Measurements from ENCODE around the gene CCSER1.
"Not testable (repeated sequence)": the region's sequence is repeated elsewhere in the genome, so short reads cannot be mapped to it uniquely, and the experiment has no call there.

Gene CCSER1

GRCh38 chr4:90705501-90705900 lies 578.3 kb downstream of the CCSER1 start:
- DNase-seq (ENCODE audit: low spot score), result not testable (repeated sequence)

GRCh38 chr4:90715242-90715641 lies 588.0 kb downstream of the CCSER1 start:
- no peak for DNase-seq (ENCODE audit: low spot score)

DNA sequence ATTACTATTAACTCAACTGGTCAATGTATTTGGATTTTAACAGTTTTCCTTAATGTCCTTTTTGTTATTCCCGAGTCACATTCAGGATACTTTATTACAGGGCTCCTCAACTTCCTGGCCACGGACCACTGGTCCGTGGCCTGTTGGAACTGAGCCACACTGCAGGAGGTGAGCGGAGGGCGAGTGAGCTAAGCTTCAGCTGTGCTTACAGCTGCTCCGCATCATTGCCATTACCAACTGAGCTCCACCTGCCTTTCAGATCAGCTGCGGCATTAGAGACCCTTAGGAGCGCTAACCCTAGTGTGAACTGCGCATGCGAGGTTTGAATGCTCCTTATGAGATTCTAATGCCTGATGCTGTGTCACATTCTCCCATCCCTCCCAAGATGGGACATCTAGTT lies 591.7 kb downstream of the CCSER1 start:
- no peak for DNase-seq (ENCODE audit: low spot score)

DNA sequence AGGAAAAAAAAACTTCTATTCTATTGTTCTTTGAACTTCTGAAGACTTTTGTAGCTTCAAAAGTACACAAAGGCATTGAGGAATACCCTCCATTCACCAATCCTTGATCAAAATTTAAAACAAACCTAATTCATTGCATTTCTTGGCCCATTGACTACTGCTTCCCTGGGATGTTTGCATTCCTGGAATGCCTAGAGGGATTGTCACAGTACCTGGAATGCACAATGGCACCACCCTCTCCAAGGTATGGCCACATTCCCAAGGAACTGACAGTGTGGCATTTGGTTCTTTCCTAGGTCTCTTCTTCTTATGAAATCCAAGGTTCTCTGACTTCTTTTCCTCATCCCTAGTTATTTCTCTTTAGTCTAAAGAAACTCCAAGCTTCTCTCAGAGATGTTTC lies 600.7 kb downstream of the CCSER1 start:
- peak; percentile 61 for DNase-seq (ENCODE audit: low spot score)

GRCh38 chr4:90730752-90731151 lies 603.6 kb downstream of the CCSER1 start:
- DNase-seq (ENCODE audit: low spot score), result no peak

GRCh38 chr4:90733211-90733610 lies 606.0 kb downstream of the CCSER1 start:
- no peak for DNase-seq (ENCODE audit: low spot score)

- no peak for DNase-seq (ENCODE audit: low spot score)
Observed at GRCh38 chr4:90745176-90745575, 618.0 kb downstream of the CCSER1 start.

GRCh38 chr4:90753068-90753467 lies 625.9 kb downstream of the CCSER1 start:
- no peak for DNase-seq (ENCODE audit: low spot score)

GRCh38 chr4:90757534-90758060 lies 630.4 kb downstream of the CCSER1 start:
- no peak for DNase-seq (ENCODE audit: low spot score)

DNA sequence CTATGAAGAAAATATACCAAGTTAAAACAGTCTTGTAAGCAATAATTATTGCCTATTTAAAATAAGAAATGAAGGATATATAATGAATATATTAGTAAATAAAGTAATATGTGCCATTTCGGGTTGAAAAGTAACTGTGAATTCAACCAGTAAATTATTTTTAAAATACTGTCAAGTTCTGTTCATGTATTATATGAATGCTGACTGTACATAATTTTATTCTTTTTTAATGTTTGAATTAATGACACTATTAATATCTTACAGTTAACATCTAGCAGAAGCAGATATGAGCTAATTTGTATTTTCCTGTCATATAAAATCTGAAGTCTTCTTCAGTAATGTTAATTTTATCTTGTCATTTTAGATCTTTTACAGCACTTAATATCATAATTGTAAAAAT lies 632.9 kb downstream of the CCSER1 start:
- DNase-seq (ENCODE audit: low spot score), result no peak

- DNase-seq (ENCODE audit: low spot score), result no peak
Observed at GRCh38 chr4:90766837-90767236, 639.6 kb downstream of the CCSER1 start.

- no peak for DNase-seq (ENCODE audit: low spot score)
Observed at GRCh38 chr4:90769251-90769650, 642.1 kb downstream of the CCSER1 start.

- no peak for DNase-seq (ENCODE audit: low spot score)
Observed at GRCh38 chr4:90780193-90780592, 653.0 kb downstream of the CCSER1 start.

DNA sequence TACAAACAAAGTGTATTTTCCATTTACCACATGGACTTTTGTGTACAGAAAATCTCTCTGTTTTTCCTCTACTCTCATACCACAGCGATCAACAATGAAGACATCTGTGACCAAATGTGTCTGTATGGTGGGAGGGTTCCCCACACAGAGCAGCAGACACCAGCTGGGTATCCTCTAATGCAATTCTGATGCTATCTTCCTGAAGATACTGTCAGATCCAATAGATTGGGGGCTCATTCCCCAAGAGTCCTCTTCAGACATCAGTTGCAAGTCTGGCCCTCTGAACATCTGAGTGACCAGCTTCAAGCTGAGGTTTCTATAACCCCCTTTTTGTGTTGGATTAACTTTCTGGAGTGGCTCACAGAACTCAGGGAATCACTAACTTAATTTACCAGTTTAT lies 659.4 kb downstream of the CCSER1 start:
- no peak for DNase-seq (ENCODE audit: low spot score)

DNA sequence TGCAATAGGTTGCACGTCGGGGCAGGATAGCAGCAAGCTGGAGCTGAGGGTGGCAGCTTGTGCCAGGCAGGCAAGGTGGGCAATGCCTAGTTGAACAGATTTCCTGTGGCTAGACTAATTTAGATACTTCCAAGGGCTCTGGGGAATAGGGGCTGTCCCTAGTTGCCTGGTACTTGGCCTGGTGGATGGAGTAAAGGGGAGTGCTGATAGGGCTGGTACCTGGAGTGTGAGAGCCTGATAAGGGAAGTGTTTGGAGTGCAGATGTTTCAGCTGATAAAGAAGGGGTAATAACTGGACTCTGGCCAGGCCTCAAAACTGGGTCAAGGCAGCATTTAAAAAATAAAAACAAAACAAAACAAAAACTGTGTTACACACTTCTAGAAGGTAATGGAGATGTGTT lies 665.5 kb downstream of the CCSER1 start:
- DNase-seq (ENCODE audit: low spot score), result no peak

DNA sequence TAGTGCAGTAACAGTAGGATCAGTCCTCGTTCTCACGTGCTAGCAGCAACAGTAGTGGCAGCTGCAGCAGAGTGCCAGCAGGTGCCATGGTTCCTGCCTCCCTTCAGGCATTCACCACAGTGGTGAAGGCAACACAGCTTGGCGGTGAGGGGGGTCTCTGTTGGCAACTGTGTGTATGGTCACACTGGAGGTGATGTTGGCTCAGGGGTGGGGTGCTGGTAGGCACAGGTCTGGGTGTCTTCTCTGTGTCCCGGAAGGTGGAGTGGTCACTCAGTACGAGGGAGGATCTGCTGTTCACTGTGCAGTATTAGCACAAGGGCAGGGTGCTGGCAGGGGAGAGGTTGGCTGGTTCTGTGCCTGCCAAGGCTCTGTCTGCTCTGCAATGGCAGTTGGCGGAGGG lies 671.8 kb downstream of the CCSER1 start:
- no peak for DNase-seq (ENCODE audit: low spot score)

DNA sequence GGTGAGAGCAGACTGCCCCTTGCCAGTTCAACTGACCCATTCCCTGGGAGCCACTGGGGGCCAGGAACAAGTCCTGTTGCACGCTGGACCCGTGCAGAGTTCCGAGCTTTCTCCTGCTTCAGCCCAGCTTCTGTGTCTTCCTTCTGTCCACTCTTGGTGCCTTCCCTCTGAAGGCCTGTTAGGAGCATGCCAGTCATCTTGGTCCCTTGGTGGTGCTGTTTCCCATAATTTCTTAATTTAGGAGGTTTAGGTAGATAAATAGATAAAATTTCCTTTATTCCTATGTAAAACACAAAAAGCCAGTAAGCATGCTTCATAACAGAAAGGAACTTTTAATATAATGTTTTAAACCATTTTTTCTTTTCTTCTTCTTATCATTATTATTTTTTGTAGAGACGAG lies 672.7 kb downstream of the CCSER1 start:
- DNase-seq (ENCODE audit: low spot score), result no peak

DNA sequence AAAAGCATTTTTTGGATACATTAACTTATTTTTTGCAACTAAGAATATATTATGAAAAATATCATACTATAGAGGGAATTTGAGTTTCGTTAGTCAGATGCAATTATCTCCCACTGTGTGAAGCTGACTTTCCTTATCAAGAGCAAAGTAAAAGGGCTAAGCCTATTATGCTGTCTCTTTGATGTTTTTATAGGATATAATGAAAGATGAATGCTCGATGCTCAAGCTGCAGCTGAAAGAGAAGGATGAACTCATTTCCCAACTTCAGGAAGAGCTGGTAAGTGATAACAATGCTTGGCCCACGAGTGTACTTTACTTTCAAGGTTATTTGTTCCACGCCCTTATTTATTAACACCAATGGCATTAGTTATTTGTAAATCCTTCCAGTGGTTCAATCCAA lies 688.4 kb downstream of the CCSER1 start:
- no peak for DNase-seq (ENCODE audit: low spot score)

GRCh38 chr4:90816754-90817153 lies 689.6 kb downstream of the CCSER1 start:
- no peak for DNase-seq (ENCODE audit: low spot score)

- DNase-seq (ENCODE audit: low spot score), result no peak
Observed at GRCh38 chr4:90824266-90825150, 697.3 kb downstream of the CCSER1 start.

DNA sequence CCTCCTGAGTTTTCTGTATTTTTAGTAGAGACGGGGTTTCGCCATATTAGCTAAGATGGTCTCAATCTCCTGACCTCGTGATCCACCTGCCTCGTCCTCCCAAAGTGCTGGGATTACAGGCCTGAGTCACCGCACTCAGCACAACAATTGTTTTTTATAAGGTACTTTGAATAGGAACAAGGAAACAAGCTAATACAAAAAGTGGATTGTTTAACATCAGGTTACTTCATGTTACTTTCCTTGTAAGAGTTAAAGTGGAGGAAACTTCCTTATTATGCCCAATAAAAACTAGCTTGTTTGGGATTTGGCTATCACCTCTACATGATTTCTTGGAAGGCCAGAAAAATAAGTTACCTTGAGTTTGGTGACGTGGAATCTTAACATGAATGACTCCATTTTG lies 698.7 kb downstream of the CCSER1 start:
- DNase-seq (ENCODE audit: low spot score), result peak; percentile 3

- DNase-seq (ENCODE audit: low spot score), result no peak
Observed at GRCh38 chr4:90833706-90834105, 706.5 kb downstream of the CCSER1 start.

GRCh38 chr4:90837241-90837640 lies 710.0 kb downstream of the CCSER1 start:
- DNase-seq (ENCODE audit: low spot score), result no peak

GRCh38 chr4:90838859-90839258 lies 711.7 kb downstream of the CCSER1 start:
- not testable (repeated sequence) for DNase-seq (ENCODE audit: low spot score)

Measured in LoVo (cell line).